RCC 7860 (cell line): ENCODE results near the gene KRT37.
A peak's percentile ranks its signal among the peaks of the same experiment; 100 is the strongest.

ENCODE experiments used
- DNase-seq: peaks from one replicate; pipeline ENCODE4 v3.0.0-alpha.2; 2015; ENCODE audit warnings: low spot score
- FAIRE-seq: peaks from 2 replicates; lab custom pipeline; 2012; peaks lifted over from hg19 to GRCh38; lab: Jason Lieb, UNC

The KRT37 gene

DNA sequence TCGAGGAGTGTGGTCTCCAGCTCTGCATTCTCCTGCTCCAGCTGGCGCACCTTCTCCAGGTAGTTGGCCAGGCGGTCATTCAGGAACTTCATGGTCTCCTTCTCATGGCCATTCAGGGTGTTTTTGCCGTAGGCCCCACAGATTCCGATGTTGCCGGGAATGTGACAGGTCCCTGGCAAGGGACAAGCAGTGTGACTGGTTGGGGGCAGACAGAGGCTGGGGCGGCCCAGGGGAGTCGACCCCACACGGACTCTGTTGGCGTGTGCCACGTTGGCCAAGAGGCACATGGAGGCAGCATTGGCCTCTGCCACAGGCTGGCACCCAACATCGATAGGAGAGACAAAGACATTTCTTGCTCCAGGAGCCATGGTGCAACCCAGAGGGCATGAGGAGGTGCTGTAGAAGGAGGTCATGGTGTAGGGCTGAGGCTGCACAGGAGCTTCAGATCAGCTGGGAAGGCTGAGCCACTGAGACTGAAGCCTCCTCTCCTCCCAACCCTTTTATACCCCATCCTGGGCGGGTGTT is at the start of gene KRT37:
Gene KRT37 (minus strand): TSS at position 475 of the 525 bp plus-strand sequence. CDS start 62 bp downstream, at position 413.
- FAIRE-seq: no peak
- no peak for DNase-seq

DNA sequence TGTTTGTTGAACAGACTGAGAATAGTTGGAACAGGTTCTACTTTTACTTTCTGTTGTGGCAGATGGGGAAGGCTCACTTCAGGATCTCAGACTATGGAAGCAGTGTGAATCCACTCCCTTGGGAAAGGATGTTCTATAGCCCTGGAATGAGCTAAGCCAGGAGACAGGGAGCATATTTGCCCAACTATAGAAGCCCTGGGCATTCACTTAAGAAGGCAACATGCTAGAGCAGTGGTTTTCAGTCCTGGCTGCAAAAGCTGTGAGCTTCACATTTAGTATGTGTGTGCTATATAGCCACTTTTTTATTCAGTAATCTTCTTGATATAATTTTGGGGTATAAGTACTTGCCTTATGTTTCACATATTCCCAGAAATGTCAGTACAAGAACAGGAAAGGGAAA is 44.0 kb upstream of the KRT37 start:
- FAIRE-seq: no peak
- DNase-seq: no peak

- FAIRE-seq: no peak
These were observed 43.2 kb upstream of the KRT37 start for GRCh38 chr17:41467561-41467960.

DNA sequence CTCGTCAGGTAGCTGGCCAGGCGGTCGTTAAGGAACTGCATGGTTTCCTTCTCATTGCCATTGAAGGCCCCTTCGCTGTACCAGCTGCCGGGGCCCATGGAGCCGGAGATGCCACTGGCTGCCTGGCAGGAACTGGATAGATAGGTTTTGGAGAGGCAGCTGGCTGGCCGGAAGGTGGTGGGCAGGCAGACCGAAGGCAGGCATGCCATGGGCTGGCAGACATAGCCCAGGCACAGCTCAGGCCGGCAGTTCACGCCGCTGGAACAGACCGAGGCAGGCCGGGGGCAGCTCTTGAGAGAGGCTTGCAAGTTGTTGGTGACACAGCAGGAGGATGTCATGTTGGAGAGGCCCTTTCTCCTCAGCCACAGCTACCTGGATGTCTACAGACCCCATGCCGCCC is 42.6 kb upstream of the KRT37 start, which contains the start of gene KRT32:
Gene KRT32 (minus strand): TSS at position 399 of the 400 bp plus-strand sequence. CDS start 61 bp downstream, at position 338.
- no peak for FAIRE-seq
- DNase-seq: no peak

More at GRCh38 chr17:41467561-41467960, 43.2 kb upstream of the KRT37 start:
- DNase-seq: no peak

- FAIRE-seq: peak; percentile 96
- peak; percentile 87 for DNase-seq
These were observed 40.3 kb upstream of the KRT37 start for GRCh38 chr17:41464682-41465081.

DNA sequence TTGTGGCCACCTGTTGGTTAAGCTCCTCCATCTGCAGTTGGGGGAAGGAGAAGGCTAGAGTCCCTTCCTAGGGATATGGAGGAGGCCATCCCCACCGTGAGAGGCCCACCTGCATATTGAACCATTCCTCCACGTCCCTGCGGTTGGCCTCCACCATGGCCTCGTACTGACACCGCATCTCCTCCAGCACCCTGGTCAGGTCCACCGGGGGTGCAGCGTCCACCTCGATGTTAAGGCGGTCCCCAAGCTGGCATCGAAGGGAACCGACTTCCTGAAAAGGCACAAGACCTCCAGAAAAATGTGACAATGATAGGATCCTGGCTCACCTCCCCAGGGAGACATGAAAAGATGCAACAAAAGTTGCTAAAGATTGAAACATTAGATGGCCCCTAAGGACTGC is 39.8 kb upstream of the KRT37 start:
- FAIRE-seq: no peak
- DNase-seq: no peak

GRCh38 chr17:41463746-41464145 is 39.4 kb upstream of the KRT37 start:
- DNase-seq (no peak), FAIRE-seq (no peak)

DNA sequence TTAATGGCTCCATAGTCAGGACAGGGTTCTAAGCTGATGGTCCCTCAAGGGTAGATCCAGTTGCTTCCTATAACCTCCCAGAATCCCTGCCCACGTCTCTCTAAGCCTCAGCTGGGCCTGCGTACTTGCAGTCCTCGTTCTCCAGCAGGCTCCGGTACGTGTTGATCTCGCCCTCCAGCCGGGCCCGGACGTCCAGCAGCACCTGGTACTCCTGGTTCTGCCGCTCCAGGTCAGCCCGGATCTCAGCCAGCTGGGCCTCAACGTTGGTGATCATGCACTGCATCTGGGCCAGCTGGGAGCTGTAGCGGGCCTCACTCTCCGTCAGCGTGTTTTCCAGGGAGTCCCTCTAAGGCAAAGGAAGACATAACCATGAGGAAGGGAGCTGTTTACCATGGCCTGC is 38.3 kb upstream of the KRT37 start:
- no peak for DNase-seq

GRCh38 chr17:41457676-41458075 is 33.3 kb upstream of the KRT37 start:
- FAIRE-seq: no peak
- DNase-seq: no peak

More for the DNA sequence above, 38.3 kb upstream of the KRT37 start:
- no peak for FAIRE-seq

GRCh38 chr17:41456204-41456603 is 31.8 kb upstream of the KRT37 start:
- FAIRE-seq (no peak), DNase-seq (no peak)

GRCh38 chr17:41455236-41455635 is 30.9 kb upstream of the KRT37 start:
- FAIRE-seq (no peak), DNase-seq (no peak)

GRCh38 chr17:41453066-41453465 is 28.7 kb upstream of the KRT37 start:
- FAIRE-seq (no peak), DNase-seq (no peak)

DNA sequence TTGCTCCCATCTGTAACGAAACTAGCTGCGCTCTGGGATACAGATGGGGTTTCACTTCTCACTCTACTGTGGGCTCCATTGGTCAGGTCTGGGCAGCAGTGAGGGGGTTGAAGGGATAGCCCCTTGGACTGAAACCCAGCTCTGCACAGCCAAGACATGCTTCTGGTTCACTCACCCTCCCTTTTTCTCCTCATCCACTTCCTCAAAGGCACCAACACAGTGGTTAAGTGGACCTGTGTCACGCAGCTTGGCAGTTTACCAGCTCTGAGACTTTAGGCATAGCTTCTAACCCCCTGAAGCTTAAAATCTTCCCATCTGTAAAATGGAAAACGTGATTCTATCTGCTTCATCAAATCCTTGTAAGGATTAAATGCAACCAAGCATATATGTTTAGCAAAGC is 27.9 kb upstream of the KRT37 start:
- DNase-seq: no peak
- no peak for FAIRE-seq

DNA sequence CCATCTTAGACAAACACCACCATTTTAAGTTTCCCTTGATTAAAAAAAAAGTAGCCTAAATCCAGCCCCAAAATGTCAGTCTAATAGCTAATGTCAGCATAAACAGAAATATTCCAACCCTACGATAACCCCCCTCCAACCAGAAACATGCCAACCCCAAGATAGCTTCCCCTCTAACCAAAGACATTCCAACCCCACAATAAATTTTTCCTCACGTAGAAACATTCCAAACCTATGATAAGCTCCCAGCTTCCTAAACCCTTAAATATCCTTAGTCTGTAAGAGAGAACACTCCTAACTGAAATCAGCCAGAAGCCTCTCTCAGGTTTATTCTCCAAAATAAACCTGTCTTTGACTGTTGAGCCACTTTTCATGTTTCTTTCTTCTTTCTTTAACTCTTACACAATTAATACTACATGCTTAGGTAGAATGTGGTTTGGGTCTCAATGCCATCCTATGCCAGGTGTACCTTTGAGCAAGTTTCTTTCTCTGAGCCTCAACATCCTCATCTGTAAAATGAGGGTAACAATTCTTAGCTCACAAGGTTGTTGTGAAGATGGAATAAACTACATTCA is 26.9 kb upstream of the KRT37 start:
- DNase-seq (no peak), FAIRE-seq (no peak)

DNA sequence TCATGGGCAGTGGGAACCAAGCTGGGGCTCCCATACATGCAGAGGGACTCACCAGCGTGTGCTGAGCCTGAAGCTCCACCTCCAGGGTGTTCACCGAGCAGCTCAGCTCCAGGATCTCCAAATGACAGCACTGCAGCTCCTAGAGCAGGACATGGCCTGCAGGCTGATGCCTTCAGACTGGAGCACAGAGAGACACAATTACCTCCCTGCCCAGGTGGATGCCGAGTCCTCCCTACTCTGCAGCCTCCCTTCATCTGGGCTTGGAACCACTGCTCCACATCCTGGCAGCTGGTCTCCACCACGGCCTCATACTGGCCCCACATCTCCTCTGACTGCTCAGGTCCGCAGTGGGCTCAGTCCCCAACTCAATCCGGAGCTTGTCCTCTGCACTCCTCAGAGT is 24.6 kb upstream of the KRT37 start:
- no peak for FAIRE-seq

GRCh38 chr17:41448506-41448905 is 24.1 kb upstream of the KRT37 start:
- DNase-seq: no peak

More for the DNA sequence above, 24.6 kb upstream of the KRT37 start:
- DNase-seq: no peak

GRCh38 chr17:41446806-41447205 is 22.4 kb upstream of the KRT37 start:
- FAIRE-seq (no peak), DNase-seq (peak; percentile 13)

More at GRCh38 chr17:41448506-41448905, 24.1 kb upstream of the KRT37 start:
- no peak for FAIRE-seq

GRCh38 chr17:41444640-41445039 is 20.3 kb upstream of the KRT37 start:
- FAIRE-seq (no peak), DNase-seq (no peak)

DNA sequence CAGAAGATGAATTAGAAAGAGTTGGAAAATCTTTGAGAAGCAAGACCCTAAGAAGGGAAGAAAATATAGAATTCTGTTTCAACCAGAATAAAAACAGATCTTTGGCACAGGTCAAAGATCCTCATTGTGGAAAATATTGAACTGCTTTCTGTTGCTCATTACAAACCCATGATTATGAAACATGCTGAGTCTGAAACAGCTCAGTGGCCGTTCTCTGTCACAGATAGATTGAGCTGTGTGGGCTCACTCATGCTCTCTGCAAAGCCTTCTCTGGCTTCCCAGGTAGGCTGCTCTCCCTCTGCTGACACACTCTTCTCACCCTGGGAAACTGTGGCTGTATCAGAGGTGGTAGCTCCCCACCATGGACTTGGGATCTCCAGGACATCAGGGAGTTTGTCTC is 19.8 kb upstream of the KRT37 start:
- DNase-seq: no peak
- FAIRE-seq: no peak

- DNase-seq (peak; percentile 11), FAIRE-seq (no peak)
These were observed 18.4 kb upstream of the KRT37 start for GRCh38 chr17:41442739-41443138.

DNA sequence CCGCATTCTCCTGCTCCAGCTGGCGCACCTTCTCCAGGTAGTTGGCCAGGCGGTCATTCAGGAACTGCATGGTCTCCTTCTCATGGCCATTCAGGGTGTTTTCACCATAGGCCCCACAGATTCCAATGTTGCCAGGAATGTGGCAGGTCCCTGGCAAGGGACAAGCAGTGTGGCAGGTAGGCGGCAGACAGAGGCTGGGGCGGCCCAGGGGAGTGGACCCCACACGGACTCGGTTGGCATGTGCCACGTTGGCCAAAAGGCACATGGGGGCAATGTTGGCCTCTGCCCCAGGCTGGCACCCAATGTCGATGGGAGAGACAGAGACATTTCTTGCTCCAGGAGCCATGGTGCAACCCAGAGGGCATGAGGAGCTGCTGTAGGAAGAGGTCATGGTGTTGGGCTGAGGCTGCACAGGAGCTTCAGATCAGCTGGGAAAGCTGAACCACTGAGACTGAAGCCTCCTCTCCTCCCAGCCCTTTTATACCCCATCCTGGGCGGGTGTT is 16.2 kb upstream of the KRT37 start, which contains the start of gene KRT38:
Gene KRT38 (minus strand): TSS at position 453 of the 503 bp plus-strand sequence. CDS start 62 bp downstream, at position 391.
- DNase-seq (no peak), FAIRE-seq (no peak)

- FAIRE-seq: no peak
- DNase-seq: no peak
These were observed 15.0 kb upstream of the KRT37 start for GRCh38 chr17:41439375-41439774.
